Right ventricle myocardium inferior (tissue), 1 donor: ENCODE data around the gene SP1. TPM values are rescaled to one million over a fixed set of nuclear protein-coding genes. Genes with fewer than 3 reads are reported as not detected.
"Not testable (repeated sequence)": the region's sequence is repeated elsewhere in the genome, so short reads cannot be mapped to it uniquely, and the experiment has no call there.

Source experiments
- ATAC-seq: fragments of 200-7000 bp; cut with Tn5 transposase; one replicate; pipeline ENCODE4 v1.9.1; 2020; ENCODE audit warnings: mild to moderate bottlenecking, moderate library complexity
- DNase-seq: peaks from one replicate; pipeline ENCODE4 v3.0.0; 2021; ENCODE audit errors: missing footprints
- intact Hi-C: fragments of 100-400 bp; cut with DNase I; formaldehyde crosslinking; loops from one replicate; pipeline ENCODE4 v1.11.0; 2022
- long read RNA-seq: library from polyadenylated mRNA; unstranded; transcript quantifications from one replicate; pipeline ENCODE4 v2.0.0, GENCODE V29; 2021
- total RNA-seq: library from RNA; stranded (reverse); fragmentation: NEBNext Ultra II Directional; extraction: Animal tissue kit (Norgen Biotek cat#: 25700); gene quantifications from one replicate; pipeline ENCODE4 v1.2.1, GENCODE V29; 2021
- donor health status: DM: no; HTN: yes; CAD: no; lungs with severe emphysema.

SP1 gene
- 31.3 TPM for total RNA-seq
- long read RNA-seq, partial matches to known transcripts: 0 of 4 reads
- long read RNA-seq, other reads (novel, unspliced or antisense): 3 of 4 reads

- ATAC-seq: peak; percentile 75
- DNase-seq: peak; percentile 97
- intact Hi-C loops: no loop called here
Measured at GRCh38 chr12:53380104-53380793, at the start of gene SP1. Gene SP1, plus strand, starts transcription at chr12:53380176. Its CDS starts 116 bp downstream, at chr12:53380292.

GRCh38 chr12:53330671-53331070, 49.3 kb upstream of the SP1 start:
- intact Hi-C loops: no loop called here
- ATAC-seq (no peak), DNase-seq (no peak)

GRCh38 chr12:53332339-53332738, 47.6 kb upstream of the SP1 start:
- DNase-seq, ATAC-seq, intact Hi-C loops: not testable (repeated sequence)

GRCh38 chr12:53332744-53333143, 47.2 kb upstream of the SP1 start:
- intact Hi-C loops: no loop called here
- DNase-seq: no peak
- ATAC-seq: no peak

GRCh38 chr12:53333289-53333688, 46.7 kb upstream of the SP1 start:
- intact Hi-C loops: no loop called here
- DNase-seq (no peak), ATAC-seq (no peak)

GRCh38 chr12:53333845-53334244, 46.1 kb upstream of the SP1 start:
- DNase-seq (no peak), ATAC-seq (no peak)
- intact Hi-C loops: no loop called here

GRCh38 chr12:53334822-53335221, 45.2 kb upstream of the SP1 start:
- intact Hi-C loops: no loop called here
- ATAC-seq: no peak
- no peak for DNase-seq

GRCh38 chr12:53336181-53336681, 43.7 kb upstream of the SP1 start, which contains the start of gene SP7:
Gene SP7, minus strand, starts transcription at chr12:53336354. Its CDS starts 708 bp downstream, at chr12:53335646.
- no peak for ATAC-seq
- intact Hi-C loops: no loop called here
- no peak for DNase-seq

GRCh38 chr12:53338017-53338416, 42.0 kb upstream of the SP1 start:
- intact Hi-C loops: no loop called here
- DNase-seq (no peak), ATAC-seq (no peak)

- DNase-seq (no peak), ATAC-seq (no peak)
- intact Hi-C loops: no loop called here
Measured at GRCh38 chr12:53338916-53339315, 41.1 kb upstream of the SP1 start.

- ATAC-seq (no peak), DNase-seq (no peak)
- intact Hi-C loops: no loop called here
Measured at GRCh38 chr12:53340398-53340797, 39.6 kb upstream of the SP1 start.

- intact Hi-C loops: no loop called here
- ATAC-seq: no peak
Measured at GRCh38 chr12:53343449-53343848, 36.5 kb upstream of the SP1 start.

GRCh38 chr12:53343969-53344368, 36.0 kb upstream of the SP1 start:
- no peak for DNase-seq
- ATAC-seq: no peak
- intact Hi-C loops: no loop called here

More at GRCh38 chr12:53343449-53343848, 36.5 kb upstream of the SP1 start:
- no peak for DNase-seq

- intact Hi-C loops: no loop called here
- DNase-seq: no peak
- no peak for ATAC-seq
Measured at GRCh38 chr12:53344487-53344823, 35.5 kb upstream of the SP1 start.

GRCh38 chr12:53344824-53345485, 35.0 kb upstream of the SP1 start:
- ATAC-seq (peak; percentile 95), DNase-seq (peak; percentile 83)
- intact Hi-C loops: loop anchor here (1.0 kb wide), 1 partner anchor 21 kb away; no protein-coding TSS in a partner anchor

- ATAC-seq (peak; percentile 44), DNase-seq (peak; percentile 81)
- intact Hi-C loops: loop anchor here (1.0 kb wide), 1 partner anchor 21 kb away; no protein-coding TSS in a partner anchor
Measured at GRCh38 chr12:53345486-53346188, 34.3 kb upstream of the SP1 start.

GRCh38 chr12:53346491-53346890, 33.5 kb upstream of the SP1 start:
- ATAC-seq (no peak), DNase-seq (no peak)
- intact Hi-C loops: no loop called here

GRCh38 chr12:53347905-53348304, 32.1 kb upstream of the SP1 start:
- ATAC-seq: no peak
- intact Hi-C loops: no loop called here
- DNase-seq: no peak
